Prostate gland (tissue), 2 donors: ENCODE data around the gene SPSB4.

Source experiments
- CTCF ChIP-seq, 4 experiments: fragments of 200-600 bp in 2 of 4; fragments of 450-650 bp in 2 of 4; sonication (generic) in 2 of 4; IDR thresholded peaks; 1 replicate in 3 of 4; 2 replicates in 1 of 4; pipeline ENCODE4 v1.5.1; 2016 to 2019; ENCODE audit warnings: antibody characterized with exemption in 4 of 4, mild to moderate bottlenecking in 2 of 4, moderate library complexity in 2 of 4
- POLR2A ChIP-seq: fragments of 450-650 bp; IDR thresholded peaks from one replicate; pipeline ENCODE4 v1.6.1; 2016; ENCODE audit warnings: antibody characterized with exemption, mild to moderate bottlenecking

- TF ChIP-seq CTCF (IDR thresholded peaks at IDR 0.05) (no peak), POLR2A (no peak)
Measured at GRCh38 chr3:141164852-141165251, 113.7 kb downstream of the SPSB4 start.
